Left lung (tissue), 10 donors: ENCODE data around the gene CHERP. TPM values are rescaled to one million over a fixed set of nuclear protein-coding genes. Genes with fewer than 3 reads are reported as not detected.

Source experiments
- ATAC-seq: fragments of 200-7000 bp; cut with Tn5 transposase; one replicate; pipeline ENCODE4 v1.9.1; 2020; ENCODE audit warnings: moderate library complexity
- DNase-seq, 4 donors: peaks; one replicate each; pipeline ENCODE4 v3.0.0-alpha.2; 2013 to 2020
- H3K27ac ChIP-seq, 2 donors: fragments of 200-600 bp; sonication (generic) in 1 of 2; one replicate each; pipeline versions ENCODE4 v1.5.0 to v1.8.0; 2020 to 2021
- H3K27me3 ChIP-seq, 2 donors: fragments of 200-600 bp; sonication (generic) in 1 of 2; one replicate each; pipeline versions ENCODE4 v1.5.0 to v1.8.0; 2020 to 2021
- H3K36me3 ChIP-seq, 2 donors: fragments of 200-600 bp; sonication (generic) in 1 of 2; one replicate each; pipeline versions ENCODE4 v1.5.0 to v1.8.0; 2020 to 2021
- H3K4me1 ChIP-seq, 2 donors: fragments of 200-600 bp; one replicate each; pipeline ENCODE4 v1.8.0; 2021
- H3K4me3 ChIP-seq, 2 donors: fragments of 200-600 bp; sonication (generic) in 1 of 2; one replicate each; pipeline versions ENCODE4 v1.5.0 to v1.8.0; 2020 to 2021; ENCODE audit warnings: mild to moderate bottlenecking in 1 of 2
- H3K9me3 ChIP-seq, 2 donors: fragments of 200-600 bp; sonication (generic) in 1 of 2; one replicate each; pipeline versions ENCODE4 v1.5.0 to v1.8.0; 2020 to 2021
- intact Hi-C, 2 donors: fragments of 100-400 bp; cut with DNase I; formaldehyde crosslinking; loops; one replicate each; pipeline versions ENCODE4 v1.11.2 to v1.14.2; 2022
- polyA plus RNA-seq, 6 donors: library from polyadenylated mRNA; unstranded; fragments of 120-200 nt; gene quantifications; one replicate each; pipeline ENCODE4 v1.2.1, GENCODE V29; 2013; ENCODE audit not compliant: insufficient read length in 6 of 6
- total RNA-seq, 2 donors: library from RNA; stranded (reverse); fragmentation: NEBNext Ultra II Directional; extraction: Animal tissue kit (Norgen Biotek cat#: 25700); gene quantifications; one replicate each; pipeline ENCODE4 v1.2.1, GENCODE V29; 2021
- TF ChIP-seq, protein P1 (sequence below), 2 donors: fragments of 200-600 bp; sonication (generic) in 1 of 2; IDR thresholded peaks; one replicate each; pipeline versions ENCODE4 v1.5.0 to v1.8.0; 2021; ENCODE audit warnings: antibody characterized with exemption in 2 of 2
- donor health status: DM: no; HTN: yes; CAD: no.
- donor health status: DM: no; HTN: no; CAD: no.

Gene CHERP
- total and polyA plus RNA-seq, 8 donors: 28.1 to 52.3 (median 40.3) TPM

DNA sequence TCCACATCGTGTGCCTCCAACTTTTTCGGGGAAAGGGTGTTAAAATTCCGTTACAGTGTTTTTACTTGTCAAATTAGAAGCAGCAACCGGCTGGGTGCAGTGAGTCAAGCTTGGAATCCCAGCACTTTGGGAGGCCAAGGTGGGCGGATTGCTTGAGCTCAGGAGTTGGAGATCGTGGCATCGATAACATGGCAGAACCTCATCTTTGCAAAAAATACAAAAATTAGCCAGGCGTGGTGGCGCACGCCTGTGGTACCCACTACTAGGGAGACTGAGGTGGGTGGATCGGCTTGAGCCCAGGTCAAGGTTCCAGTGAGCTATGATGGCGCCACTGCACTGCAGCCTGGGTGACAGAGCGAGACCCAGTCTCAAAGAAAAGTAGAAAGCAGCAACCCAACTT lies 31.1 kb upstream of the CHERP start:
- ATAC-seq (no peak), DNase-seq (peak in 1 of 4 donors; percentile 33)
- no peaks in the 10 kb centered on the region for H3K27me3 ChIP-seq
- peaks cover 0 to 50% of the 10 kb centered on the region in 2 donors for H3K36me3 ChIP-seq
- intact Hi-C loops: loop anchor here in 1 of 2 donors (10.0 kb wide), 1 partner anchor 52 kb away; the partner anchor contains the start of gene MED26
- peak overlapping the region; percentile 90 to 95 for H3K4me3 ChIP-seq
- H3K4me1 ChIP-seq: peaks cover 35 to 55% of the 10 kb centered on the region in 2 donors
- no peaks in the 10 kb centered on the region for H3K9me3 ChIP-seq
- TF ChIP-seq, protein P1, sequence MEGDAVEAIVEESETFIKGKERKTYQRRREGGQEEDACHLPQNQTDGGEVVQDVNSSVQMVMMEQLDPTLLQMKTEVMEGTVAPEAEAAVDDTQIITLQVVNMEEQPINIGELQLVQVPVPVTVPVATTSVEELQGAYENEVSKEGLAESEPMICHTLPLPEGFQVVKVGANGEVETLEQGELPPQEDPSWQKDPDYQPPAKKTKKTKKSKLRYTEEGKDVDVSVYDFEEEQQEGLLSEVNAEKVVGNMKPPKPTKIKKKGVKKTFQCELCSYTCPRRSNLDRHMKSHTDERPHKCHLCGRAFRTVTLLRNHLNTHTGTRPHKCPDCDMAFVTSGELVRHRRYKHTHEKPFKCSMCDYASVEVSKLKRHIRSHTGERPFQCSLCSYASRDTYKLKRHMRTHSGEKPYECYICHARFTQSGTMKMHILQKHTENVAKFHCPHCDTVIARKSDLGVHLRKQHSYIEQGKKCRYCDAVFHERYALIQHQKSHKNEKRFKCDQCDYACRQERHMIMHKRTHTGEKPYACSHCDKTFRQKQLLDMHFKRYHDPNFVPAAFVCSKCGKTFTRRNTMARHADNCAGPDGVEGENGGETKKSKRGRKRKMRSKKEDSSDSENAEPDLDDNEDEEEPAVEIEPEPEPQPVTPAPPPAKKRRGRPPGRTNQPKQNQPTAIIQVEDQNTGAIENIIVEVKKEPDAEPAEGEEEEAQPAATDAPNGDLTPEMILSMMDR (IDR thresholded peaks at IDR 0.05): no peak
- H3K27ac ChIP-seq: peak overlapping the region in 1 of 2 donors; percentile 88

DNA sequence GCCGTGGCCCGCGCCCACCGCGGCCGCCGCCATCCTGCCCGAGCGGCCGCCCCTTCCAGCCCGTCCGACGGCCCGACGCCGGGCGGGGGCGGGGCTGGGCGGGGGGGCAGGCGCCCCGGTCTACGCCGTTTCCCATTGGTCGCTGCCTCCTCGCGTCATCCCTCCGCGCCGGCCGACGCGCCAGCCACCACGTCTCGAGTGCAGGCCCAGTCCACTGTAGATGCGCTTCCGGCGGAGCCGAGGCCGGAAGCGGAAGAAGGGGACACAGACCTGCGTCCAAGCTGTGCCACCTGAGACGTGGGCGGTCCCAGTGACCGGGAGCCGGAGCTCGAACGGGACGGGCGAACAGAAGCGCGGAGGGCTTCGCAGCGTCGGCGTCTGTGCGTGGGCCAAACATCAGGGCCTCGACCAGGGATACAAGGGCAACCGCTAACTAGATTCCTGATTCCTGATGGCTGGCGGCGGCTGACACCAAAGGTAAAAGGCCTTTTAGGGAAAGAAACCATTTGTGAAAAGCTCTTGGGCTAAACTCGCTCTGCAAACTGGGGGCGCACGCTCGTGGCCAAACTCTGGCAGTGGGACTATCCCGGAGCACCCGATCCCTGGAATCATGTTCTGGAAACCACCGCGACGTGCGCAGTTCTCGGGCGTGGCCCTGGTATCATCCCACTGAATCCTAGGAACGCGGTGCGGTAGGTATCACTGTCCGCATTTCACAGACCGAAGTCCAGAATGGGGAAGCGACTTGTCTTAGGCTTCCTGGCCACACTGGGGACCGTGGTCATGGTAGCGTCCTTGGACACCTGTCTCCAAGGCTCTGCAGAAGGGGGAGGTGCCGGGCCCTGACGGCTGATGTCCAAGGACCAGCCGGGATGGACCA lies 30.3 kb upstream of the CHERP start, which contains the start of gene SLC35E1:
TSS of gene SLC35E1 (minus strand) at position 84 of the 880 bp plus-strand sequence. CDS start at position 33, 51 bp downstream.
- intact Hi-C loops: loop anchor here in 1 of 2 donors (10.0 kb wide), 1 partner anchor 52 kb away; the partner anchor contains the start of gene MED26
- Histone ChIP-seq H3K4me3 (peak within 1 kb of the TSS; percentile 95), H3K9me3 (no peaks in the 10 kb centered on the region), H3K36me3 (peaks cover 0 to 50% of the 10 kb centered on the region in 2 donors), H3K4me1 (peaks cover 35 to 52% of the 10 kb centered on the region in 2 donors), H3K27me3 (no peaks in the 10 kb centered on the region), H3K27ac (peak within 1 kb of the TSS; percentile 58 to 88)
- TF ChIP-seq, protein P1 (IDR thresholded peaks at IDR 0.05): no peak
- ATAC-seq (peak; percentile 88), DNase-seq (peak; percentile 90 to 97 (median 96))

DNA sequence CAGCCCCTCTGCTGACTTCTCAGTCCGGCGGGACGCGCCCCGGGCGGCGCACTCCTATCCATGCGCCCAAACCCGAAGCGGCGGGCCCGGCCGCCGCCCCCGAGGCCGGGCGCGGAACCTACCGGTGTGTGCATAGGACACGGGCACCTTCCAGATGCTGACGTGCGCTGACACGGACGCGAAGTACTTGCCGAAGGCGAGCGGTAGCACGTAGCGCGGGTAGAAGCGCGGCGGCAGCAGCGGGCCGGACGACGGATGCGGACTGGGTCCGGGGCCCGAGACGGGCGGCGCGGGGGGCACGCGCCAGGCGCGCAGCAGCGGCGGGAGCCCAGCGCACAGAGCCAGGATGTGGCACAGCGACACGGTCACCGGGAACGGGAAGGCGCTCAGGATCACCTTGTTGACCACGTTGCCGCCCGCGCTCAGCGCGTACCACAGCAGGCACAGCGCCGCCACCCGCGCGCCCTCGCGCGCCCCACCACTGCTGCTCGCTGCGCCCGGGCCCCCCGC lies 29.6 kb upstream of the CHERP start:
- no peak for ATAC-seq
- H3K4me3 ChIP-seq: peak overlapping the region; percentile 95
- DNase-seq: peak in 2 of 4 donors; percentile 46 to 88
- peak overlapping the region; percentile 56 to 88 for H3K27ac ChIP-seq
- intact Hi-C loops: loop anchor here in 1 of 2 donors (10.0 kb wide), 1 partner anchor 53 kb away; the partner anchor contains the start of gene MED26
- TF ChIP-seq, protein P1 (IDR thresholded peaks at IDR 0.05): no peak
- H3K27me3 ChIP-seq: no peaks in the 10 kb centered on the region
- peaks cover 35 to 49% of the 10 kb centered on the region in 2 donors for H3K4me1 ChIP-seq
- H3K9me3 ChIP-seq: no peaks in the 10 kb centered on the region
- H3K36me3 ChIP-seq: peaks cover 0 to 50% of the 10 kb centered on the region in 2 donors

DNA sequence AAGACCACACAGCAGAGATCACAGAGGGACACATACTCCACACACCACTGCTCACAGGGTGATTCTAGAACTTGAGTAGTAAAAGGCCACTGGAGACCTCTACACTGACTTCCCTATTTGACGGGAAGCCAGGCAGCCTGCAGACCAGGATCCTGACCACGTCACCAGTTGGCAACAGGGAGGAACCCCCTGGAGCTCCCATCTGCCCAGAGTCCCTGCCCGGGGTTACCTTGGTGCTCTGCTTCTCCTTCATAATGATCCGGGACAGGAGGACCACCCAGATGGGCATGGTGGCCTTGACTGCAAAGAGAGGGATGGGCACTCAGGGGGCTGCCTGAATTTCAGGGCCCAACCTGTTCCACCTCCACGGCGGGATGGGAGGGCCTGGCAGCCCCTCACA lies 29.0 kb upstream of the CHERP start:
- H3K36me3 ChIP-seq: peaks cover 0 to 50% of the 10 kb centered on the region in 2 donors
- no peaks in the 10 kb centered on the region for H3K27me3 ChIP-seq
- TF ChIP-seq, protein P1 (IDR thresholded peaks at IDR 0.05): no peak
- H3K4me3 ChIP-seq: peak overlapping the region; percentile 95
- H3K9me3 ChIP-seq: no peaks in the 10 kb centered on the region
- H3K27ac ChIP-seq: peak overlapping the region; percentile 56 to 88
- no peak for ATAC-seq
- intact Hi-C loops: loop anchor here in 1 of 2 donors (10.0 kb wide), 1 partner anchor 54 kb away; the partner anchor contains the start of gene MED26
- peak in 1 of 4 donors; percentile 37 for DNase-seq
- peaks cover 35 to 55% of the 10 kb centered on the region in 2 donors for H3K4me1 ChIP-seq
